Measurements from ENCODE around the gene RBBP8NL.

Gene RBBP8NL

GRCh38 chr20:62408055-62408454 lies 19.3 kb downstream of the RBBP8NL start:
- Histone ChIP-seq H3K4me3 (ENCODE audit: low read length) (no peak overlapping the region), H3K27ac (ENCODE audit: low read length) (no peak overlapping the region), H3K4me1 (ENCODE audit: low read length) (peaks cover 14% of the 10 kb centered on the region), H3K9ac (ENCODE audit: low read length) (no peak overlapping the region), H2AFZ (ENCODE audit: low read length) (peak overlapping the region; percentile 96), H4K20me1 (ENCODE audit: insufficient read depth, low read length) (no peaks in the 10 kb centered on the region), H3K36me3 (replicated peaks; ENCODE audit: insufficient read depth, low read length) (no peaks in the 10 kb centered on the region), H3K9me3 (replicated peaks; ENCODE audit: insufficient read depth, low read length) (no peaks in the 10 kb centered on the region), H3F3A (ENCODE audit: insufficient read depth, low read length) (no peaks in the 10 kb centered on the region), H3K27me3 (replicated peaks; ENCODE audit: insufficient read depth, low read length) (peaks cover 25% of the 10 kb centered on the region), H3K79me2 (ENCODE audit: low read length) (peaks cover 30% of the 10 kb centered on the region), H3K9me2 (replicated peaks; ENCODE audit: insufficient read depth, low read length) (no peaks in the 10 kb centered on the region), H3K4me2 (ENCODE audit: low read depth, low read length) (peak overlapping the region; percentile 76; the same call in 1 of the 2 replicates)
- no peak for DNase-seq
- TF ChIP-seq EZH2 (optimal IDR thresholded peaks at IDR 0.05; ENCODE audit: low read depth, low read length) (no peak), CTCF (IDR thresholded peaks at IDR 0.05; ENCODE audit: low read length) (no peak), EZH2phosphoT487 (IDR thresholded peaks at IDR 0.05; ENCODE audit: low read length) (no peak)

GRCh38 chr20:62407221-62407992 lies 19.9 kb downstream of the RBBP8NL start, which contains the start of gene CABLES2:
Gene CABLES2, minus strand, starts transcription at chr20:62407285. Its CDS starts 9 bp downstream, at chr20:62407276.
- H3K27ac ChIP-seq (ENCODE audit: low read length) = peak within 1 kb of the TSS; percentile 27; the same call in 1 of the 2 replicates
- peak within 1 kb of the TSS; percentile 88 for H3K9ac ChIP-seq (ENCODE audit: low read length)
- H3K4me1 ChIP-seq (ENCODE audit: low read length) = peaks cover 14% of the 10 kb centered on the region
- no peaks in the 10 kb centered on the region for H3K9me3 ChIP-seq (replicated peaks; ENCODE audit: insufficient read depth, low read length)
- DNase-seq = peak; percentile 94
- no peaks in the 10 kb centered on the region for H3F3A ChIP-seq (ENCODE audit: insufficient read depth, low read length)
- H2AFZ ChIP-seq (ENCODE audit: low read length) = peak within 1 kb of the TSS; percentile 96
- peak within 1 kb of the TSS; percentile 92 for H3K4me3 ChIP-seq (ENCODE audit: low read length)
- no peaks in the 10 kb centered on the region for H4K20me1 ChIP-seq (ENCODE audit: insufficient read depth, low read length)
- H3K27me3 ChIP-seq (replicated peaks; ENCODE audit: insufficient read depth, low read length) = peaks cover 18% of the 10 kb centered on the region
- peak within 1 kb of the TSS; percentile 85 for H3K4me2 ChIP-seq (ENCODE audit: low read depth, low read length)
- H3K79me2 ChIP-seq (ENCODE audit: low read length) = peaks cover 30% of the 10 kb centered on the region
- TF ChIP-seq EZH2 (optimal IDR thresholded peaks at IDR 0.05; ENCODE audit: low read depth, low read length) (no peak), CTCF (IDR thresholded peaks at IDR 0.05; ENCODE audit: low read length) (no peak), EZH2phosphoT487 (IDR thresholded peaks at IDR 0.05; ENCODE audit: low read length) (no peak)
- H3K9me2 ChIP-seq (replicated peaks; ENCODE audit: insufficient read depth, low read length) = no peaks in the 10 kb centered on the region
- no peaks in the 10 kb centered on the region for H3K36me3 ChIP-seq (replicated peaks; ENCODE audit: insufficient read depth, low read length)

- H3K4me2 ChIP-seq (ENCODE audit: low read depth, low read length) = peak overlapping the region; percentile 85
- DNase-seq = no peak
- peak overlapping the region; percentile 88 for H3K9ac ChIP-seq (ENCODE audit: low read length)
- no peaks in the 10 kb centered on the region for H3K9me2 ChIP-seq (replicated peaks; ENCODE audit: insufficient read depth, low read length)
- TF ChIP-seq CTCF (IDR thresholded peaks at IDR 0.05; ENCODE audit: low read length) = no peak
- TF ChIP-seq EZH2phosphoT487 (IDR thresholded peaks at IDR 0.05; ENCODE audit: low read length) = no peak
- no peak for TF ChIP-seq EZH2 (optimal IDR thresholded peaks at IDR 0.05; ENCODE audit: low read depth, low read length)
- H3K27ac ChIP-seq (ENCODE audit: low read length) = no peak overlapping the region
- no peaks in the 10 kb centered on the region for H4K20me1 ChIP-seq (ENCODE audit: insufficient read depth, low read length)
- H3K4me1 ChIP-seq (ENCODE audit: low read length) = peaks cover 14% of the 10 kb centered on the region
- no peak overlapping the region for H2AFZ ChIP-seq (ENCODE audit: low read length)
- peaks cover 30% of the 10 kb centered on the region for H3K79me2 ChIP-seq (ENCODE audit: low read length)
- H3K9me3 ChIP-seq (replicated peaks; ENCODE audit: insufficient read depth, low read length) = no peaks in the 10 kb centered on the region
- H3K36me3 ChIP-seq (replicated peaks; ENCODE audit: insufficient read depth, low read length) = no peaks in the 10 kb centered on the region
- H3K27me3 ChIP-seq (replicated peaks; ENCODE audit: insufficient read depth, low read length) = peaks cover 11% of the 10 kb centered on the region
- H3K4me3 ChIP-seq (ENCODE audit: low read length) = peak overlapping the region; percentile 92
- no peaks in the 10 kb centered on the region for H3F3A ChIP-seq (ENCODE audit: insufficient read depth, low read length)
These were observed 20.6 kb downstream of the RBBP8NL start for GRCh38 chr20:62406635-62407176.
